Large intestine (tissue), 3 donors: Measurements from ENCODE around the gene RMND5B. TPM values are rescaled to one million over a fixed set of nuclear protein-coding genes. Genes with fewer than 3 reads are reported as not detected.

ENCODE experiments used
- DNase-seq, 2 donors: peaks; one replicate each; pipeline versions ENCODE4 v3.0.0 to v3.0.0-alpha.2; 2013
- H3K27ac ChIP-seq: one replicate; pipeline ENCODE4 v1.5.1; 2013; ENCODE audit warnings: low read length
- H3K27me3 ChIP-seq: 2 replicates; pipeline ENCODE4 v1.6.1; 2013; ENCODE audit warnings: low read length; ENCODE audit not compliant: control insufficient read depth, insufficient read depth
- H3K36me3 ChIP-seq: 2 replicates; pipeline ENCODE4 v1.6.1; 2013; ENCODE audit warnings: low read length; ENCODE audit not compliant: control insufficient read depth, insufficient read depth
- H3K4me1 ChIP-seq: one replicate; pipeline ENCODE4 v1.6.1; 2013; ENCODE audit warnings: low read length; ENCODE audit not compliant: control insufficient read depth, insufficient read depth
- H3K4me3 ChIP-seq: one replicate; pipeline ENCODE4 v1.5.1; 2013; ENCODE audit warnings: low read length
- H3K9me3 ChIP-seq: one replicate; pipeline ENCODE4 v1.6.1; 2013; ENCODE audit warnings: mild to moderate bottlenecking, low read depth, low read length, moderate library complexity; ENCODE audit not compliant: control insufficient read depth
- WGBS: methylation state at CpG from one replicate; pipeline ENCODE4 v1.1.5; 2013; ENCODE audit warnings: low lambda C conversion rate; ENCODE audit not compliant: insufficient coverage; 5-methylcytosine and 5-hydroxymethylcytosine counted together
- polyA plus RNA-seq: library from polyadenylated mRNA; unstranded; fragments of 120-200 nt; gene quantifications from one replicate; pipeline ENCODE4 v1.2.1, GENCODE V29; 2013

The RMND5B gene
- polyA plus RNA-seq, 1 donor = 28.9 TPM

DNA sequence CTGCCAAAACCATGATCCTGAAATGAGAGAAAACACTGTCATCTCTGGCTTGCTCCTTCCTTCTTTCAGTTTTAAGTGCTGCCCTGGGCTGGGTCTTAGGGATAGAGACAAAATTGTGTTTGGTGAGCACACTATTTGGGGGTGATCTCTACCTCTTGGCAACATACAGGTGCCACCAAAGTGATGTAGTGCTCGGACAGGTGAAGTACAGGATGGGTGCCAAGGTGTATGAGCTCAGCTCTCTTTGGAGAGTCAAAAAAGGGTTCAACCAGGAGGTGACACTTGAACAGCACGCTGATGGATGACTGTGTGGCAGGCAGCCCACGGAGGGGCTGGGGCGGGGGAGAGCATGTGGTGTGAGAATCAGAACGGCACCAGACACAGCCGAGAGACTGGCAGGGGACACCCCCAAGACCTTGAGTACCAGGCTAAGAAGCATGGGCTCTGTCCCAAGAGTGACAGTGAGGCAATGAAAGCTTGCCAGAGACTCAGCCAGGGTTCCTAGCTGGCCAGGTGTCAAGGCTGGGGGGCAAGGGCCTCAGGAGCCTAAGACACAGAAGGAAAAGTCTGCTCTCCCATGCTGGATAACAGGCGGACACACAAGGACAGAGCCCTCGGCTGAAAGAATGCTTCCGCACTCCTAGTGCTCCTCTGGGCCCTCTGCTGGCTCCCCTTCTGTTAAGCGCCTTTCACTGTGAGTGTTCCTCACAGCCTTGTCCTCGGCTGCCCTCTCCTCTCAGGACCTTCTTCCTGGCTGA lies 20.3 kb downstream of the RMND5B start:
- Histone ChIP-seq H3K4me1 (peaks cover 6% of the 10 kb centered on the region), H3K27me3 (no peaks in the 10 kb centered on the region), H3K27ac (no peak overlapping the region), H3K36me3 (peaks cover 56% of the 10 kb centered on the region), H3K4me3 (no peak overlapping the region), H3K9me3 (no peaks in the 10 kb centered on the region)
- DNase-seq = no peak
- 73% methylated on average over 3 of the region's 11 CpGs for WGBS

DNA sequence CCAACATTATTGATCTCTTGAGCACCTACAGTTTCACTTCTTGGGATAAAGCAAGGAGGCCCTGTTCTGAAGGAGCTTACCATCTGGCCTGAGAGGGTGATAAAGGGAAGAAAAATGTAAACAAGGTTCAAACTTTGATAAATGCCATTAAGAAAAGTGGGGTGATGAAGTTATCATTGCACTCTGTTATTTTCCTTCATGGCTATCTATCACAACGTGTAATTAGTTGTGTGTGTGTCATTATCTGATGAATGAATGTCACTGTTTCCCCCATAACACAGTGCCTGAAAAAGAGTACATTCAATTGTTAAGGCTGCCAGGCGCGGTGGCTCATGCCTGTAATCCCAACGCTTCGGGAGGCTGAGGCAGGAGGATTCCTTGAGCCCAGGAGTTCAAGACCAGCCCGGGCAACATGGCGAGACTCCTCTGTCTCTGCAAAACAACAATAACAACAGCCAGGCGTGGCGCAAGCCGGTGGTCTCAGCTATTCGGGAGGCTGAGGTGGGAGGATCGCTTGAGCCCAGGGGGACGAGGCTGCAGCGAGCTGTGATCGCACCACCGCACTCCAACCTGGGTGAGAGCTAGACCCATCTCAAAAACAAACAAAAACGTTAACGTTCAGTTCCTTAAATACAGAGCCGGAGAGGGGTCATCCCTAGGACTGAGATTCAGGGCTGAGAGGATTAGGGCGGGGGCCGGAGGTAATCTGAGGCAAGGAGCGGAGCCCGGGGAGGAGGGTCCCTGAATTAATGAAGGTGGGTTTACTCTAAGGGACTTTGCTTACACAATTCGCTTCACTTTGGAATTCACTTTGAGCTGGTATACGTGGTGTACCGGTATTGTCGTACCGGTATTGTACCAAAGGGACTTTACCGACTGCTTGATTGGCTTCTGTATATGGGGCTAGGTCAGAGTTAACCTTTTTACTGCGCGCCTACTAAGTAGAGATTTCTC lies 22.0 kb downstream of the RMND5B start:
- DNase-seq = no peak
- Histone ChIP-seq H3K27me3 (no peaks in the 10 kb centered on the region), H3K36me3 (peaks cover 39% of the 10 kb centered on the region), H3K4me1 (peaks cover 6% of the 10 kb centered on the region), H3K4me3 (peak overlapping the region; percentile 77), H3K9me3 (no peaks in the 10 kb centered on the region), H3K27ac (peak overlapping the region; percentile 24)
- no CpG with 5 or more reads among the region's 31 CpGs for WGBS

DNA sequence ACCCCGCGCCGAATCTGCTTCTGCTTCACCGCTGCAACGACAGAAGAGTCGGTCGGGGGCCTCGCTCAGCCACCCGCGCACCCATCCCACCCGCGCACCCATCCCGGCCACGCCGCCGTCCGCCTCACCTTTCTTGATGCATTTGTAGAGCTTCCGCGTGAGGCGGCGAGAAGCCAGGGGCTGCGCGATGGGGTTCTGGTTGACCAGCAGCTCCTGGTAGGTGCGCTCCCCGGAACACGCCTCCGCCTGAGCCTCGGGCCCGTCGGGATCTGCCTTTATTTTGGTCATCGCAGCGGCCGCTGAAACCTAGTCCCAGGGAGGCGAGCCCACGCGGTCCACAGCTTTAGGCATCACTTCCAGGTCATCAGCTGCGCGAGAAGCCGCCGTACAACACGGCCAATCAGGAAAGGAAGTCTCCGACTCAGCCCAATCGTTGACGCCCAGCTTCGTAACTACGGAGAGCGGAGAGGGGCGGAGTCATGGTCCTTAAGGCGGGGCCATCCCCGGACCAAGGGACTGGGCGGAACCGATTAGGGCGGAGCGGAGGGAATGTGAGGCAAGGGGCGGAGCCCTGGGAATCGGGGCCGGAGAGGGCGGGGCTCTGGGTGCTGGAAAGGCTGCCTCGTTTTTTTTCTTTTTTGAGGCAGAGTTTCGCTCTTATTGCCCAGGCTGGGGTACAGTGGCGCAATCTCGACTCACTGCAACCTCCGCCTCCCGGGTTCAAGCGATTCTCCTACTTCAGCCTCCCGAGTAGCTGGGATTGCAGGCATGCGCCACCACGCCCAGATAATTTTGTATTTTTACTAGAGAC lies 22.9 kb downstream of the RMND5B start, which contains the start of gene NHP2:
TSS of gene NHP2 (minus strand) at position 356 of the 811 bp plus-strand sequence. CDS start at position 288, 68 bp downstream.
- Histone ChIP-seq H3K4me1 (peaks cover 6% of the 10 kb centered on the region), H3K4me3 (peak within 1 kb of the TSS; percentile 77), H3K9me3 (no peaks in the 10 kb centered on the region), H3K27ac (peak within 1 kb of the TSS; percentile 24), H3K36me3 (peaks cover 30% of the 10 kb centered on the region), H3K27me3 (no peaks in the 10 kb centered on the region)
- peak; percentile 98 for DNase-seq
- no CpG with 5 or more reads among the region's 68 CpGs for WGBS

DNA sequence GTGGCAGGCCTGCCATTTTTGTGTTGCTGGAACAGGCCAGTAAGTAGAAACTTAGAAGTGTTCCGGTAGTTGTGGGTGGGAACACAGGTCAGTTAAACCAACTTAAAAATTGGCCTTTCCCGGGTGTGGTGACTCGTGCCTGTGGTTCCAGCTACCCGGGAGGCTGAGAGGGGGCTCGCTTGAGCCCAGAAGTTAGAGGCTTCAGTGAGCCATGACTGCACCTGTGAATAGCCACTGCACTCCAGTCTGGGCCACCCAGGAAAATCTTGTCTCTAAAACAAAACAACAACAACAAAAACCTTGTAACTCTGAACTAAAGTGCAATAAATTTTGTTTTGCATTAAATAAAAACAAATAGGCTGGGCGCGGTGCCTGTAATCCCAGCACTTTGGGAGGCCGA lies 24.3 kb downstream of the RMND5B start:
- no peak for DNase-seq
- WGBS = 83% methylated on average over 2 of the region's 8 CpGs
- Histone ChIP-seq H3K36me3 (peaks cover 17% of the 10 kb centered on the region), H3K27ac (no peak overlapping the region), H3K4me1 (peaks cover 6% of the 10 kb centered on the region), H3K27me3 (no peaks in the 10 kb centered on the region), H3K4me3 (no peak overlapping the region), H3K9me3 (no peaks in the 10 kb centered on the region)

DNA sequence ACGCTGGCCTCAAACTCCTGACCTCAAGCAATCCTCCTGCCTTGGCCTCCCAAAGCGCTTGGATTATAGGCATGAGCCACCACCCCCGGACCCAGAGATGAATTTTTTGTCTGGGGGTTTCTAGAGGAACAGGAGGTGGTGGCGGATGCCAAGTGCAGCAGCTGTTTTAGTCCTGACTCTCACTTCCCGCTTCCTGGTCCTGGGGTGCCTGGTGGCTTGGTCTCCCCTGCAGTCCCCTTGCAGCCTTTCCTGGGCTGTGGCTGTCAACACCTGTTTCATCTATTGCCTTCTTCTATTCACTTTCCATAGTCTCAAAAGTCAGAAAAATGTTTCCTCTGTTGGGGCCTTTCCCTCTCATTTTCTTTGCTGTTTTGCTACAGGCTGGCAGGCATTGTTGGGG lies 29.4 kb downstream of the RMND5B start:
- no peaks in the 10 kb centered on the region for H3K36me3 ChIP-seq
- H3K4me1 ChIP-seq = no peaks in the 10 kb centered on the region
- H3K27me3 ChIP-seq = peaks cover 27% of the 10 kb centered on the region
- no CpG with 5 or more reads among the region's 5 CpGs for WGBS
- no peak for DNase-seq
- no peaks in the 10 kb centered on the region for H3K9me3 ChIP-seq
- no peak overlapping the region for H3K4me3 ChIP-seq
- no peak overlapping the region for H3K27ac ChIP-seq

DNA sequence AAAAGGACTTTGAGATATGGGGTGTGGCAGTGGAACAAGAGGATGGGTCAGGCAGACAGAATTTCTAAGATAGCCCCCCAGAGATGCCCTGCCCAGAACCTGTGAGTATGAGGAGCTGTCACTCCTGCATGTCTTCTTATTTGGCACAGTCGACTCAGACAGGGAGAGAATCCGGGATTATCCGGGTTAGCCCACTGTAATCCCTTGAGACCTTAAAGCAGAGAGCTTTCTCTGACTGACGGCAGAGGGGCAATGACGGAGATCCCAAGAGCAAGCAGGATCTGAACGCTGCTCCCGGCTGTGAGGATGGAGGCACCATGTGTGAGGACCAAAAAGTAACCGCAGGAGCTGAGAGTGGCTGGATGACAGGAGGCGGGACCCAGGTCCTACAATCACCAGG lies 31.7 kb downstream of the RMND5B start:
- H3K9me3 ChIP-seq = no peaks in the 10 kb centered on the region
- no CpG with 5 or more reads among the region's 9 CpGs for WGBS
- no peak for DNase-seq
- H3K4me1 ChIP-seq = no peaks in the 10 kb centered on the region
- no peak overlapping the region for H3K4me3 ChIP-seq
- H3K36me3 ChIP-seq = no peaks in the 10 kb centered on the region
- H3K27ac ChIP-seq = no peak overlapping the region
- H3K27me3 ChIP-seq = peaks cover 45% of the 10 kb centered on the region

DNA sequence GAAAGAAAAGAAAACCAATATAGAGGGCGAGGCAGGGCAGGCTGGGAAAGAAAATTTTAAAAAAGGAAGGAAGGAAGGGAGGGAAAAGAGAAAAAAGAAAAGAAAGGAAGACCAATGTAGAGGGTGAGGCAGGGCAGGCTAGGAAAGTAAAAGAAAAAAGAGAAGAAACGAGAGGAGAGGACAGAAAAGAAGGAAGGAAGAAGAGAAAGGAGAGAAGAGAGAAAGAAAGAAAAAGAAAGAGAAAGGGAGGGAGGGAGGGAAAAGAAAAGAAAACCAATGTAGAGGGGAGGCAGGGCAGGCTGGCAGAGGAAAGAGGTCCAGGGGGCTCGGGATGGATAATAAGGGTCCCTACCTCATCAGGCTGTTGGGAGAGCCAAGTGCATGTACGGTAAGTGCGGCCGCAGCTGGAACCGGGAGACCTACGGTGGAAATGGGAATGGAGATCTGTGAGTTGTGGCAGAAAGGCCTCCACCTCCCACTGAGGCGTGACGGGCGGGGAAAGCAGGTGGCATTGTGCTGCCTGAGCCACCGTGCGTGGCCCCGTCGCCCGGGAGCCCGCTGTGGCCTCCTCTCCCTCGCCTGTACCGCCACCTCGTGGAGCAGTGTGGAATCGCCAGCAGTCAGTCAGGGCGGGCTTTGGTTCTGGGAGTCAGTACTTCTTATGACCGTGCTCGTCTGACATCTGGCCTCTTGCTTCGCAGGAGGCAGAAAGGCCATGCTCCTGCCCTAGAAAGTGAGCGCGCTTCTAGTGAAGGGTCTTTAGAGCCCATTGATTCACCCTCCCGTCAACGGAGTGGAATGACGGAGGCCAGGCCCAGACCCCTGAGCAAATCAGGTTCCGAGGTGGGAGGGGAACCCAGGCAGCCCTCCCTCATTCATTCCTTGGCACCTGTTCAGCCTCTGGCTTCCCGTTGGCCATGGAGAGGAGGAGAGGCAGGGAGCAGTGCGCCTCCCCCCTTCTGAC lies 33.2 kb downstream of the RMND5B start:
- Histone ChIP-seq H3K27me3 (peaks cover 45% of the 10 kb centered on the region), H3K9me3 (no peaks in the 10 kb centered on the region), H3K27ac (no peak overlapping the region), H3K4me3 (no peak overlapping the region), H3K4me1 (no peaks in the 10 kb centered on the region), H3K36me3 (no peaks in the 10 kb centered on the region)
- 84% methylated on average over 2 of the region's 33 CpGs for WGBS
- DNase-seq = peak; percentile 70

DNA sequence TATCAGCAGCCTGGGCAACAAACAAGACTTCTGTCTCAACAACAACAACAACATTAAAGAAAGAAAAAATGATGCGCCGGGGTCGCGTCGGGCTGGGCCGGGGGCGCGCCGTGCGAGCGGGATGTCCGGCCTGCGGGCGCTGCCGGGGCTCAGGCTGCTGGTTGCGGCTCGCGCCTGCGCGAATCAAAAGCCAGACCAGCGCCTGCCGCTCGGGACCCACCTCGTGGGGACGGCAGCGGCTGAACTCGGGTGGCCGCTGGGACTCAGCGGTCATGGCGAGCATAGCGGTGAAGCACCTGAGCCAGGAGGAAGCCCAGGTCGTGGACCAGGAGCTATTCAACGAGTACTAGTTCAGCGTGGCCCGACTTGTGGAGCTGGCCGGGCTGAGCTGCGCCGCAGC lies 34.8 kb downstream of the RMND5B start:
- Histone ChIP-seq H3K27ac (no peak overlapping the region), H3K27me3 (peaks cover 52% of the 10 kb centered on the region), H3K4me3 (no peak overlapping the region), H3K4me1 (no peaks in the 10 kb centered on the region), H3K9me3 (no peaks in the 10 kb centered on the region), H3K36me3 (no peaks in the 10 kb centered on the region)
- no CpG with 5 or more reads among the region's 38 CpGs for WGBS
- DNase-seq = no peak

DNA sequence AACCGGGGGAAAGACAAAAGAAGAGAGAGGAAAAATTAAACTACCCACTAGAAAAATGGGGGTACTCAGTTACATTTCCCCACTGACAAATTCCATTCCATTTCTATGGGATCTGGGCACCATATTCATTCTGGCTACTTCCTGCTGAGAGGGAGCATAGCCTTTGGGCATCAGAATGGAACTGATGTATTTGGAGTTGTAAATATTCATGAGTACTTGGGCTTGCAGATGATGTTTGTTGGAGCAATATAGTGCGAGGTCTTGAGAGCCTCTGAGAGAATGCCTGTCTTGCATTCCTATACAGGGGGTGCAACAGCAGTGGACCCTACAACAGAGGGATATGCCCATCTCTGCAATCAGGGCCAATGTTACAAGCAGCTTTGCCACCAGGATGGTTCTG lies 39.6 kb downstream of the RMND5B start:
- H3K27me3 ChIP-seq = peaks cover 22% of the 10 kb centered on the region
- H3K9me3 ChIP-seq = no peaks in the 10 kb centered on the region
- no peak overlapping the region for H3K4me3 ChIP-seq
- no peak overlapping the region for H3K27ac ChIP-seq
- no peaks in the 10 kb centered on the region for H3K36me3 ChIP-seq
- WGBS = no CpG with 5 or more reads among the region's 2 CpGs
- DNase-seq = no peak
- H3K4me1 ChIP-seq = no peaks in the 10 kb centered on the region
